Middle frontal gyrus (tissue), 1 donor: ENCODE data around the gene GPR78.

ENCODE experiments used
- DNase-seq: peaks from one replicate; pipeline ENCODE4 v3.0.0-alpha.2; 2015; ENCODE audit warnings: low spot score; ENCODE audit errors: extremely low spot score

The GPR78 gene

DNA sequence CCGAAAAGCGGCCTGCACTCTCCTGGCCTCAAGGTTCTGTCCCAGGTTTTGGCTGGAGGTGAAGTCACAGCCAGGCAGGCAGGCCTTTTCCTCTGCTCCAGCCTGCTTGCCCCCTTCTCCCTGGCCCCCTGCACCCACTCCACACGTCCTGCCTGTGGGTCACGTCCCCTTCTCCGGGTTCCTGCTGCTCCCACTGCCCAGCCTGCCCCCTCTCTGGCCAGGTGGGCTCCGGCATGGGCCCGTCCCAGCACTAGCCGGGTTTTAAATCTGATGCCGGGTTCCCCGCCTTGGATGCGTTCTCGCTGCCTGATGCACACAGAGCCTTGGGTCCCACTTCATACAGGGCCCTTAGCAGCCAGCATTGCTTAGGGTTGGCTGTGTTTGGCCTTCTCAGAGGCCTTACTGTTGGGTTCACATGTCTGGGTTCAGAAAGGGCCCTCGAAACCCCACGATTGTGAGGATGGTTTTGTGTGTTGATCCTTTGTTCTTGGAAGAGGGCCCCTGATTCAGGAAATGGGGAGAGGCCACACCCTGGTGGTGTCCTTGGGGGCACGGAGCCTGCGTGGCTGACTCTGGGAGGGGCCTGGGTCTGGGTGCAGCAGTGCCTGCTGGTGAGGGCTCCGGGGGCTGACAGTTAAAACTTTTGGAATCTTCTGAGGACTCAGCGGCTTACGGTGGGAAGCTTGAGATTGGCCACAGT is 18.3 kb downstream of the GPR78 start:
- DNase-seq, result no peak

DNA sequence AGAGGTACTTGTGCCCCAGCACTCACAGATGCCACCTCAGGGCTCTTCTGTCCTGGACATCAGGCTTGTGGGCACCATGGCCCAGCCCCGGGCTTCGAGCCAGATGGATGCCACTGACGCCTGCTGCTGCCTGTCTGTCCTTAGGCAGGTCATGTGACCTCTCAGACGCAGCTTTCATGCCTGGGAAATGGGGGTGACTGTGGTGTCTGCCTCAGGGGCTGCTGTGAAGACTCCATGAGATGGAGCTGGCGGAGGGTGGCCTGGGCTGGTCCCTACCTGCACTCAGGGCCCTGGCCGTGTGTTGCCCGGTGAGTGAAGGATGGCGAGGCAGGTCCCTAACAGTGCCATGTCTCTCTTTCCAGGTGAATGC is 18.9 kb downstream of the GPR78 start:
- no peak for DNase-seq

DNA sequence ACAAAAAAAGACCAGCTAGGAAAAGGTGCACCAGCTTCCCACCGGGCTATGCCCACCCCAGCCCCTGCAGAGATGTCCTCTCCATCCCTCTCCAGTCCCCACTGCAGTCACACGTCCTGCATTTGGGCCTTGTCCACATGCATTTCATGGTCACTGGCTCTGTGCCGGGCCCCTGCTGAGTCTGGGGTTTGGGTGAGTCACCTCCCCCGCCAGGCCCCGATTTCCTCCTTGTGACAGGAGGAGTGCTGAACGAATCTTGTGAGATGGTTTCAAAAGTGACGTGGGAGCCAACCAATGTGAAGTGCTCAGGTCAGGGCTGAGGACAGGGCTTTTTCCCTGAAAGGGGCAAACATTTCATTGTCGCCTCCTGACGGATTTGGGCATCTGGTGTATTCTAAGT is 19.5 kb downstream of the GPR78 start:
- no peak for DNase-seq

DNA sequence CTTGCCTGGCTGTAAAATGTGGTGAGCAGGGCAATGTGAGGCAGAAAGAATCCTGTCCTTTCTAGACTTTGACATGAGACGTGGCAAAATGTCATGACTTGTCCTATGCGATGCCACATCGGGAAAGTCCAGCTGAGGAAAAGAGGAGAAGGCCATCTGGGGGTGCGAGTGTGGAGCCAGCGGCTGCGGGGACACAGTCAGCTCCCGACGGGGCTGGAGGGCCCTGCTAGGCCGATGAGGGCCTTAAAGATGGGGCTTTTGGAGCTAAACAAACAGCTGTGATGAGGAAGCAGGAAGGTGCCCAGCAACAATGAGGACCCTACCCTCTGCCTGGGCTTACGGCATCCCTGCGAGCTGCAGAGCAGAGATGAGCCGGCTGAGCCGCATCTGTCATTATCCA is 20.1 kb downstream of the GPR78 start:
- DNase-seq, result no peak

DNA sequence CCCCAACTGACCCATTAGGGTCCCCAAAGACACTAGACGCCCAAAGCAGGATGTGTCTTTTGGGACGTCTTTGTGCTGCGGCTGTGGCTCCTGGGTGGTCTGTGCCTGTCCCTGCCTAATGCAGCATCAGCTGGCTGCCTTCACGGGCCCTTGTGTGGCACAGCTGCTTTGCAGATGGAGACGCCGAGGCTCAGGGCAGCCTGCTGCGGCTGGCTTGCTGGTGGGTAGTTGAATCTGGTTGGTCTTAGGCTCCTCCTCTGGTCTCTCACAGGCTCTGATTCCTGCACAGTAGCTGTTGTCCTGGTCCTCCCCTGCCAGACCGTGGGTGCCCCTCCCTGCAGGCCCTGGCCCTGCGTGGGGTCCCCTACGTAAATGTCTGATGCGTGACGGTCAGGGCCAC is 20.5 kb downstream of the GPR78 start:
- no peak for DNase-seq

DNA sequence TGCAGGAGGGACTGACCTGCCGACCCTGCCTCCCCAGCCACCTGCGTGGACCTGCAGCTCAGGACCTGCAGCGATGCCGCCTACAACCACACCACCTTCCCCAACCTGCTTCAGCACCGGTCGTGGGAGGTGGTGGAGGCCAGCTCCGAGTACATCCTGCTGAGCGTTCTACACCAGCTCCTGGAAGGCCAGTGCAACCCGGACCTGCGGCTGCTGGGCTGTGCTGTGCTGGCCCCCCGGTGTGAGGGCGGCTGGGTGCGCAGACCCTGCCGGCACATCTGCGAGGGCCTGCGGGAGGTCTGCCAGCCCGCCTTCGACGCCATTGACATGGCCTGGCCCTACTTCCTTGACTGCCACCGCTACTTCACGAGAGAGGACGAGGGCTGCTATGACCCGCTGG is 20.9 kb downstream of the GPR78 start:
- DNase-seq, result no peak

DNA sequence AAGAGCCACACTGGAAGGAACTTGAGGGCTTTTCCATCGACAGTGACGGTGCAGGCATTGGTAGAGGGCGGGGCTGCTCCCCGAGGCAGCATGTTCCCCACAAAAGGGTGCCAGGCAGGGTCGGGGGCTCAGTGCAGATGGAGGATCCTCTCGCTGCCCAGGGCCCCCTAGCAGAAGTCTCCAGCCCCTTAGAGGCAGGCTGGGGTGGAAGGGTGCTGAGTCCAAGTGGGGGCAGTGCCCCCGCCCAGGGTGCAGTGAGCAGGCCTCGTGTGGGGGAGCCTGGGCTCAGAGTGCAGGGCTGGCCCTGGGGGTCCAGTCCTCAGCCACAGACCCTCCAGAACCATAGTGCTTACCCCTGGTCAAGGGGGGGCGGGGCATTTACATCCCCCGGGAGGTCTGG is 21.4 kb downstream of the GPR78 start:
- DNase-seq, result no peak

DNA sequence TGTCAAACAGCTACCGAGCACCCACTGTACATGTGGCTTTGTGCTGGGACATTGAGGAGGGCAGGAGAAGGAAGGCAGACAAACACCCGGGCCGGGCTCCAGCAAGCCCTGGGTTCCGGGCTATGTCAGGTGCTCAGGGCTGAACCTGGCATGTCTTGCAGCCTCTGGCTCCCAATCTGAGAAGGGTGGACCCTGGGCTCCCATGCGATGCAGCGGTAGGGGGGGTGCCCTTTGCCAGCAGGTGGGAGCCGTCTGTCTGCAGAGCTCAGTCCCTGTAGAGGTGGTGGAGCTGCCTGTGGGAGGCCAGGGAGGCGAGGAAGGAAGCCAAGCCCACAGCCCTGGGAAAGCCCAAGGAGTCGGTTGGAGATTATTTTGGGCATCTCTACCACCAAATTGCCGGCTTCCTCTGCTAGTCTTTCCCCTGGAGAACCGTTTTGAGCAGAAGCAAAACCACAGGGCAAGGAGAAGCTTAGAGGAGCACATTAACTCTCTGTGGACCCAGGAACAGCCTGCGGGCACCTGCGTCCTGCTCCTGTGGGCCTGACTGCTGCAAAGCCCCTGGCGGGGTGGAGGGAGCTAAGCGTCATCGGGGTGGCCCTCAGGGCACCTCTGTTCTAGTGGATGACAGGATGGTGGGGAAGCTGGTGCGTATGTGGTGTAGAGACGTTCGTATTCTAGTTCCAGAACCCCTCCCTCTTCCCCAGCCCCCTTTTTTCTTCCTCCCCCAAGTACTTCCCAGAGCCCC is 22.7 kb downstream of the GPR78 start:
- DNase-seq, result no peak

DNA sequence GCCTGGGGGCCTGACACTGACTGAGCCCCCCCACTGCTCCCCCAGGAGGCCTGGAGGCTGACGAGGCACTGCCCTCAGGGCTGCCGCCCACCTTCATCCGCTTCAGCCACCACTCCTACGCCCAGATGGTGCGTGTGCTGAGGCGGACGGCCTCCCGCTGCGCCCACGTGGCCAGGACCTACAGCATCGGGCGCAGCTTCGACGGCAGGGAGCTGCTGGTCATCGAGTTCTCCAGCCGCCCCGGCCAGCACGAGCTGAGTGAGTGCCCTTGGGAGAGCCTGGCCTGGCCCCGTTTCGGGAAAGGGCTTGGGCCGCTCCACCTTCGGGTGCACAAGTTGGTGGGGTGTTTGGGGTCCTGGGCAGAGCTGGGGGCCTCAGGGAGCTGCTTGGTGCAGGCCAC is 23.7 kb downstream of the GPR78 start:
- DNase-seq, result no peak

DNA sequence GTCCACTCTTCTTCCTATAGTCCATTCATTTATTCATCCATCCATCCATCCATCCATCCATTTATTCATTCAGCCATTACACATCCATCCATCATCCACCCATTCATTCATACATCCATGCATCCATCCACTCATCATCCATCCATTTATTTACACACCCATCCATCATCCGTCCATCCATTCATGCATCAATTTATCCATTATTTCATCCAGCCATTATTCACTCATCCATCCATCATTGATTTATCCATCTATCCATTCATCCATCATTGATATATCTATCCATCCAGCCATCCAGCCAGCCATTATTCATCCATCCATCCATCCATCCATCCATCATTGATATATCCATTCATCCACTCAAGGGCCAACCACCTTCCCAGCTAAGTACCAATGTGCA is 25.1 kb downstream of the GPR78 start:
- DNase-seq, result no peak

DNA sequence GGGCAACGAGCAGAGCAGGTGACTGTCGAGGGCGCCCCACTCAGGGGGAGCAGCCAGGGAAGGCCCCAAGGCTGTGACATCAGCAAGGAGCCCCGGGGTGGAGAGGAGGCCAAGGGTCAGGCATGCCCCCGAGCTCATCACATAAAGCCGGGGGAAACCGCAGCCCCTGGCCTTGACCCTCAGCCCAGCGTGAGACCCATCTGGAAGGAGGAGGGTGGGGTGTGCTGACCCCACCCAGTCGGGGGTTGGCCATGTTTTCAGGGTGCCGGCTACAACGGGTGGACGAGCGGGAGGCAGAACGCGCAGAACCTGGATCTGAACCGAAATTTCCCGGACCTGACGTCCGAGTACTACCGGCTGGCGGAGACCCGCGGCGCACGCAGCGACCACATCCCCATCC is 26.3 kb downstream of the GPR78 start:
- no peak for DNase-seq

DNA sequence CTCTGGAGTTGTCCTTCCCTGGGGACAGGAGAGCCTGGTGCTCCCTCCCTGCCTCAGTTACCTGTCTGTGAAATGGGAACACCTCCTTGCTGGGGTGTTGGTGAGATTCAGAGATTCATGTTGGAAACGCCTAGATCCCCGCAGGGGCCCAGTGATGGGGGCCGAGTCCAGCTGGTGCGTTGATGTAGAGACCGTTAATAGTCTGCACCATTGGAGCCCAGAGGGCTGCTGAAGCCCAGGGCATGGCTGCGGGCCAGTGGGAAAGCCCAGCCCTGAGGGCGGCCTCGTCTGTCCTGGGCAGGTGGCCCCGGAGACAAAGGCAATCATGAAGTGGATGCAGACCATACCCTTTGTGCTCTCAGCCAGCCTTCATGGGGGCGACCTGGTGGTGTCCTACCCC is 26.8 kb downstream of the GPR78 start:
- DNase-seq, result no peak

DNA sequence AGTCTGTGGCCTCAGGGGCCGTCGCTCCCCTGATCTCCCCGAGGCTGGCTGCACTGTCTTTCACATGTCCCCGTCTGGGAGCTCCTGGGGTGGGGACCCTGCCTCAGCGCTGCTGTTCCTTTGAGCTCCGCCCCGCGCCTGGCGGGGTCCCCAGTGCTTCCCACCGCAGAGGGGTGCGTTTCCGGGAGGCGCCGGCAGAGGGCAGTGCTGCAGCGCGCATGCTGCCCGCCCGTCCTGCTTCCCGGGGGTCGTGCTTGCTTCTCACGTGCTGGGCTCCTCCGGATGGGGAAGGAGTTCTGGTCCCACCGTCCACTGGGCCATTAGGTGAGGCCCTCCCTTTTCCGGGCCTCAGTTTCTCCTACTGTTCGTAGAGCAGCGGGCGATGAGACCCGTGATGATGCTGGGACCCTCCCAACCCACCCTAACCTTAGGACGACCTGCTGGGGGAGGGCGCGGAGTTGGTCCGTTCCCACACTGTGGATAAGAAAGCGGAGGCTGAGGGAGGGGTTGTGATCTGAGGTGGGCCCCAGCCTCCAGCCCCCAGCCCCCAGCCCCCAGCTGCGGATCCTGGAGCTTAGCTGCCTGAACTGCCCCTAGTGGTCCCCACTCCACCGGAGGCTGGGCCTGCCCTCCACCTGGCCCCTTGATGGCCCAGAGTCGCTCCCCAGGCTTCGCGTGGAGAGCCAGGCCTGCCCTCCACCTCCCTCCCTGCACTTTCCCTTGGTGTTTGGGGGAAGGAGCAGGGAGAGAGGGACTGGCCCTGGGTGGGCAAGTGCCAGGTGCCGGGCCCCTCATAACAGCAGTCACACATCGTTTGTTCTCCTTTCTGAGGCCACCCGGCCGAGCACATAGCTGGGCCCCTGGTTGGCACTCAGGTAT is 27.6 kb downstream of the GPR78 start:
- DNase-seq, result no peak

DNA sequence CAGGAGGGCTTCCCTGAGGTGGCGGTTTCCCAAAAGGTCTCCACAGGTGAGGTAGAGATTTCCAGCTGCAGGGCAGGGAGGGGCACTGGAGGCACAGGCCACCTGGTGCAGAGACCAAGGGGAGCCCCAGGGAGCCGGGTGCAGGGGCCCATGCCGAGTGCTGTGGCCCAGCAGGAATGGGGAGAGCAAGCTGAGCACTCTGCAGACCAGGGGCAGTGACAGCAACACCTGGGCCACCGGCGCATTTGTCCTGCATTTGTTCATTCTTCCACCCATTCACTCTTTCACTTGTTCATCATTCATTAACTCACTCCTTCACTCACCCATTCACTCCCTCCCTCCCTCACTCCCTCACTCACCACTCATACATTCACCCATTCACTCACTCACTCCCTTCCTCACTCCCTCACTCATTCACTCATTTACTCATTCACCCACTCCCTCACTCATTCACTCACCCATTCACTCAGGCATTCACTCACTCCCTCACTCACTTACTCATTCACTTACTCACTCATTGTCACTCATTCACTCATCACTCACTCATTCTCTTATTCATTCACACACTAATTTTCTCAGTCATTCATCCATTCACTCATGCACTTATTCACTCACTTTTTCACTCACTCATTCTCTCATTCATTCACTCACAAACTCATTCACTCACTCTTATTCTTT is 28.7 kb downstream of the GPR78 start:
- DNase-seq, result no peak

DNA sequence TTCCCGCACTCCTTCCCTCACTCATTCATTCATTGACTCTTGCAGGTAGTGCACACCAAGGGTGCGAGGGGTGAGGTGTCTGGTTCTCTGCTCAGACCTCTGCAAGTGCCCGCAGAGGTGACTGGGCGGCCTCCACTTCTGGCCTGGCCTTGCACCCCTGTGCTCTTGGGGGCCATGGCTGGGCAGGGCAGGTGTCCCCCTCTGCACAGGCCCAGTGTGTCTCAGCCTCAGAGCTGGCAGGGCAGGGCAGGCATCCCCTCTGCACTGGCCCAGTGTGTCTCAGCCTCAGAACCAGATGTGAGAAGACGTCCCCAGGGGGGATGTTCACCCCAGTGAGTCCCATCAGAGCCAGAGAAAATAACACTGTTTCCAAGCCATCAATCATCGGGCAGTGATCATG is 29.2 kb downstream of the GPR78 start:
- DNase-seq, result no peak

DNA sequence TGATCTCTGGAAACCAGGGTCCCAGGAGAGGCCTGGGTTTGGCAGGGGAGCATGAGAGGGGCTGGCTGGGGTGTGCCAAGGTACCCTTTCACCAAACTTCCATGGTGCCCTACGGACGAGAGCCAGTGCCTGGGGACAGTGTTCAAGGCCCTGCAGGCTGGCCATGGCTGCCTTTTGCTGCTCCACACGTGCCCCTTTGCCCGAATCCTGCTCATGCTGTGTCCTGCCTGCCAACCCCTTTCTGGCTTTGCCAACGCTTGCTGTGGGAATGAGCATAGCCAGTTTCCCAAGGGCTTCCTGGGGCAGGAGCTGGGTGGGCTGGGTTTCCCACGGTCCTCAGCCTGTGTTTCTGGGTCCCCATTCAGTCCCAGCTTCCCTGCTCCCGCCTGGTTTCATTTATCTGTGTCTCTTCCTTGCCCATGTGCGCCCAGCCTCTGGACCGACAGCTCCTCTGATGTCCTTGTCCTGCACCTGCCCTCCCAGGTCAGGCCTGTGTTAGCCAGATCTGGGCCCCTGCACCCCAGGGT is 29.7 kb downstream of the GPR78 start:
- no peak for DNase-seq

DNA sequence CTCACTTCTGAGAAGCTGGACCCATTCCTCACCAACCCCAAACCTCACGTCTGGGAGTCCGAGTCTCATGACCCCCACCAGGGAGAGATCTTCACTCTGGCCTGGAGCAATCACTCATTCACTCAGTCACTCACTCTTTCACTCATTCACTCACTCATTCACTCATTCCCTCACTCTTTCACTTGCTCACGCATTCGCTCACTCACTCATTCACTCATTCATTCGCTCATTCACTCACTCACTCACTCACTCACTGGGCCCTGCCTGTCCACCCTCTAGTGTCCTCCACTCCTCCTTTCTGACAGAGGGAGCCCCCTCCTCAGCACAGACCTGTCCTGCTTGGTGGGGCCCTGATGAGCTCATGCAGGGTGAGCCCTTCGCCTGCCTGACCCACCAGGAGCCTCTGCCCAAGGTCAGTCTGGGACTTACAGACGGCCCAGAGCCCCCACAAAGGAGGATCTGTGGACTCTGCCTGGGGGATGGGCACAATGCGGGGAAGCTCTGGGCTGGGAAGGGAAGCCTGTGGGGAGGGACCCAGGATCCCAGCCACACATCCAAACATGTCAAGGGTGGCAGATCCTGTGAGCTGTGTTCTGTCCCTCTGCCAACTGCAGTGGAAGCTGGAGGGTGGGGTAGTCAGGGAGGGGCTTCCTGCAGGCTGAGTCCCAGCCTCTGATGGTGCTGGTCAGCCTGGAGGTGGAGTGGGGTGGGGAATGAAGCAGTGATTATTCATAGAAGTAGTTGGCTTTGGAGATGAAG is 30.8 kb downstream of the GPR78 start:
- DNase-seq, result no peak

DNA sequence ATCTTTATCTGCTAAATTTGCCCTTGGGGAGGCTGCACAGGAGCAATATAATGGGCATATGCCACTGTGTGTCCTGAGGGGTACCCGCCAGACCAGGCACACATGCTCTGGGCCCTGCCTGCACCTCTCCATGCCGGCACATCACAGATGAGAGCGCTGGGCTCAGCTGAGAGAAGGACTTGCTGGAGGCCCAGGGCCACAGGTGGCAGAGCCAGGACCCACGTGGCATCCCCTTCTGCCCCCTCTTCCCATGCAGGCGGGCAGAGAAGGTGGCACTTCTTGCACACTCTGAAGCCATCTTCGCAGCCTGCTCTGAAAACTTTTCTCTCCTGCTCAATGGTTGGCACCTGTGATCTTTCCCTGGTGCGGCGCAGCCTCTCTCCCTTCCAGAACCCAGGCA is 32.5 kb downstream of the GPR78 start:
- DNase-seq, result no peak

DNA sequence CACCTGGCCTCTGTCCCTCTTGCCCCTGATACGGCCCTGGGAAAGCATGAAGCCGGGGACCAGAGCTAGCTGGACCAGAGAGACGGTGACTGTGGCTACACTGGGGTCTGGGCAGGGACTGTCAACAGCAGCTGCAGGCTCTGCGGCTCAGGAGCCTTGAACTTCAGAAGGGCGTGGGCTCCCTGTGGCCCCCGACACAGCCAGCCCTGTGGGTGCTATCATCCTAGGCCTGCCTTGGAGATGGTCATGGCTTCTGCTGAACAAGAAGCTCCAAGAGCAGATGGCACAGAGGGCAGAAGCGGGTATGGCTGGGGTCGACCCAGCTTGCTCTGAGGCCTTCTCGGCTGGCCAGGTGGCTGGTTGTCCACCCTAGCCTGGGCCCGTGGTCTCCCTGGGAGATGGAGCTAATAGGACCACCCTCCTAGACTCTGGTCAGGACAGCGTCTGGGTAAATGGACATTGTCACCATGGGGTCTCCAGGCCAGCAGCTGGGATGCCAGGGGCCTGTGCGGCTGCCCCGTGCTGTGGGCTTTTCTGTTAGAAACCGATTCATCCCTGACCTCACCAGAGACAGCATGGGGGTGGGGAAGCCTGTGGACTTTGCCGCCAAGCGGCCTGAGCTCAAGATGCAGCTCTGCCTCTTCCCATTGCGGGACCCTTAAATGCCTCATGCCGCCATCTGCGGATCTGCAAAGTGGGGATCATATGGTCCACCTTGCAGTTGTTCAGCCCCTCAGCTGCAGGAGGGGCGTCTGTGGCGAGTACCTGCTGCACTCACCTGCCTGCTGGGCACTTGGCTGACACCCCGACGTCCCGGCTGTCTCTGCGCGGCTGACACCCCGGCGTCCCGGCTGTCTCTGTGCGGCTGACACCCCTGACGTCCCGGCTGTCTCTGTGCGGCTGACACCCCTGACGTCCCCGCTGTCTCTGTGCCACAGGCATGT is 33.5 kb downstream of the GPR78 start:
- DNase-seq, result no peak
